HG03103 (cell line): ENCODE results near the gene HOXB3.

Experiments used
- ATAC-seq: cut with Tn5 transposase; IDR thresholded peaks from one replicate; pipeline ENCODE4 v1.9.1; 2021; ENCODE audit warnings: low read depth; ENCODE audit not compliant: unreplicated experiment

Gene HOXB3

GRCh38 chr17:48613862-48614694, 24.0 kb upstream of the HOXB3 start:
- ATAC-seq: no peak

DNA sequence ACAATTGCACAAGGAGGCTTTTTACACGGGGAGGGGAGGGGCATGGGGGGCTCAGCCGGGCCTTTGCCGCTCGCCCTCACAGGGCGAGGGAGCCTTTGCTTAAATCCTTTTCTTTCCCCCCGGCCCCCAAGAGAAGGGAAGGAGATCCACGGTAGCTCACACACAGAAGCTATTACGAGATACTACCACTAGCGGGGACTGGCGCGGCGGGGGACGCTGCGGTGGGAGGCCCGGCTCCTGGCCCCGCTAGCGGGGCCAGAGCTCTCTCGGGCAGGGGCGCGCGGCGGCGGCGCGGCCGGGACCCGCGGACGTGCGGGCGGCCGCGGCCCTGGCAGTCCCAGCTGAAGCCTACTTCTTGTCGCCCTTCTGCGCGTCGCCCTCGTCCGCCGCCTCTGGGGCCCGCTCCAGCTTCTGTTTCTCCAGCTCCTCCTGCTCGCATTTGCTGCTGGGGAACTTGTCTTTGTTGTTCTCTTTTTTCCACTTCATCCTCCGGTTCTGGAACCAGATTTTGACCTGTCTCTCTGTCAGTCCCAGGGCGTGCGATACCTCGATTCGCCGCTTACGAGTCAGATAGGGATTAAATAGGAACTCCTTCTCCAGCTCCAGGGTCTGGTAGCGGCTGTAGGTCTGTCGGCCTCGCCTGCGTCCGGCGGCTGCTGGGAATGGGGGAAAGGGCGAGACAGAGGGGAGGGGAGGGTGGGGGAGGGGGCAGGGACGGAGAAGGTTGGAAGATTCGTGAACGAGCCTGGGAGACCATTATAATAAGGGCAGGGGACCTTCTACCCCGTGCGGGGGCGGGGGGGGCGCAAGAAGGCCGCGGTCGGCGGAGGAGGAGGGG, 23.0 kb upstream of the HOXB3 start:
- no peak for ATAC-seq

- no peak for ATAC-seq
Observed at GRCh38 chr17:48612456-48612853, 22.4 kb upstream of the HOXB3 start.

GRCh38 chr17:48611681-48612455, 21.8 kb upstream of the HOXB3 start:
- no peak for ATAC-seq

GRCh38 chr17:48611213-48611612, 21.2 kb upstream of the HOXB3 start:
- ATAC-seq: no peak

- ATAC-seq: no peak
Observed at GRCh38 chr17:48610282-48611211, 20.5 kb upstream of the HOXB3 start, which contains the start of gene HOXB7. HOXB7 (minus strand) TSS chr17:48611017; CDS start chr17:48610918, 99 bp downstream.

DNA sequence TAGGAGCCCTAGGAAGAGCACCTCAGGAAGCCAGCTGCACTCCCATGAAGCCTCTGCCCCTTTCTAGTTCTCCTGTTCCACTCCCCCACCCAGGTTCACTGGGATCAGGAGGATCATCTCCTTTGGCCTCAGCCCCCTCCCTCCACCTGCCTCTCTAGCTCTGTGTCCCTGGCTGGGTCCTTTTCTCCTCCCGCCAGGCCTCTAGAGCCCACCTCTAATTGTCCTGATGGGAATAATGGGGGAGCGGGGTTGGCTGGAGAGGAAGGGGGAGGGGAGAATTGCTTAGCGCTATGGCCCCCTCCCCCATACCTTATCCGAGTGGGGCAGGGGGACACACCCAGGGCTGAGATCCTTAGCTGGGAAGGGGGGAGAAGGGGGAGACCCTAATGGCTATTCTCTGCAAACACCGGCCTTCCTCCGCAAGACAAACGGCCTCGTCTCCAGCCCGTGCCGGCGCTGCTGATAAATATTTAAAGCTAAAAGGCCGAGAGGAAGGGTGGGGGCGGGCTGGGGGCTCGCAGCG, 19.8 kb upstream of the HOXB3 start:
- ATAC-seq: no peak

GRCh38 chr17:48609033-48609432, 19.0 kb upstream of the HOXB3 start:
- ATAC-seq: no peak

GRCh38 chr17:48608494-48608834, 18.4 kb upstream of the HOXB3 start:
- ATAC-seq: no peak

DNA sequence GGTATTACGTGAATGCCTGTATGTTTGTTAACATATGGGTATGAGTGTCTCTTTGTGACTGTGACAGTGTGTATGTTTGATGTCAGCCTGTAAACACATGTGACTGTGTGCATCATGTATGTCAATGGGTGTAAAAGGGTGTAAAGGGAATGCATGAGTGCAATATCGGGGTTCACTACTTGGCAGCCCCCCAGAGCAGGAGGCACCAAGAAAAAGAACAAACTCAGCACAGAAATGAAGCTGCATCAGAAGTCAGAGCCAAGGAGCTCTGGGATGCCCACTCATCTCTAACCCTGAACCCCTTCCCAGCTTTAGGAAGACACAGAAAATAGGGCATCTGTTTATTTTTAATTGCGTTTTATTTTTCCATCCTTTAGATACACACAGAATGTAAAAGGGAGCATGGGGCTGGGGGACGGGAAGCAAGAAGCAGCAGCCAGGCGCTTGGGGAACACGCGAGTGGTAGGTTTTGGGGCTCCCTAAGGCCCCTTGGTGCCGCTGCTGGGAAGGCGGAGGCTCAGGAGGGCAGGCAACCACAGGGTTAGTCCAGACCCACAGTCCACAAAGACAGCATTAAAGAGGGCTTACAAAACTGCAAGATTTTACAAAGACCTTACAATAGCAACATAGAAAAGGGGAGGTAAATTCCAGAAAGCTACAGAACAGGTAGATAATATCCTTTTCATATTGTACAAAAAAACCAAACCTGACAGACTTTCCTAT, 17.0 kb upstream of the HOXB3 start:
- no peak for ATAC-seq

DNA sequence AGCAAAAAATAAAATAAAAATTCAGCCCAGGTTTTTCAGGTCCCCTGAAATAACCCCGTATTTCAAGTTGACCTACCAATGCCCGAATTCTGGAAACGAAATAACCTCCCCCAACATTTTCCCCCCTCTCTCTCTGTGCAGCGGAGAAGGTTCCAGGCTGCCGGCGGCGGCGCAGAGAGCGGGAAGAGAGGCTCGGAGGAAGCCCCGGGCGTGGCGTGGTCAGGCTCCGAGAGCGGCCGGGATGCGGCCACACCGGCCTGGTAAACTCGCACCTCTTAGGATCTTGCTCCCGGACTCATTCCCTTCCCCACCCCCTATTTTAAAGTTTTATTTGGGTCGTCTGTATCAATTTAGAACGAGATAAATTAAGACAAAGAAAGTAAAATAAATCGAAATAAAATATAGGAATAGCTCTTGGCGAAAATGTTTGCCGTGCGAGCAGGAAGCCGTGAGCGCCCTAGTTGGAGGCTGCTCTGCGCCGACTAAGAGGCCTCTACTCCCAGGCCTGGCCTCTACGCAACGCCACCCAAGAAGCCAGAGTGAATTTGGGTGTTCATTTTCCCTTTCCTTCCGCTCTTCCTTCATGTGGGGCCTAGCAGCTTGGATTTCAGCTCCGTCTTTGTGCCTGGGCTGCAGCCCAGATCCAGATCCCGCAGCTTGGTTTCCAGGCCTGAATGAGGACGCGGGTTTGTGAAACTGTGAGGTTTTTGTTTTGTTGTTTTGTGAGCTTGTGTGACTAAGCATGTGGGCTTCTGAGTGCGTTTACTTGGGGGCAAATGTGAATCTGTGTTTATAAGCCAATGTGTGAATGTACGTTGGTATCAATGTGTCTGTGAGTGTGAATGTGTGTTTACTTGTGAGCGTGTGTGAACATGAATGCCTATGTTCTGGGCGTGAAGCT, 16.2 kb upstream of the HOXB3 start:
- no peak for ATAC-seq

- ATAC-seq: no peak
Observed at GRCh38 chr17:48605409-48605919, 15.4 kb upstream of the HOXB3 start.

- no peak for ATAC-seq
Observed at GRCh38 chr17:48604770-48605329, 14.8 kb upstream of the HOXB3 start, which contains the start of gene HOXB6. HOXB6 (minus strand) TSS chr17:48604986; CDS start chr17:48598150, 6,836 bp downstream.

GRCh38 chr17:48603959-48604769, 14.1 kb upstream of the HOXB3 start:
- no peak for ATAC-seq

DNA sequence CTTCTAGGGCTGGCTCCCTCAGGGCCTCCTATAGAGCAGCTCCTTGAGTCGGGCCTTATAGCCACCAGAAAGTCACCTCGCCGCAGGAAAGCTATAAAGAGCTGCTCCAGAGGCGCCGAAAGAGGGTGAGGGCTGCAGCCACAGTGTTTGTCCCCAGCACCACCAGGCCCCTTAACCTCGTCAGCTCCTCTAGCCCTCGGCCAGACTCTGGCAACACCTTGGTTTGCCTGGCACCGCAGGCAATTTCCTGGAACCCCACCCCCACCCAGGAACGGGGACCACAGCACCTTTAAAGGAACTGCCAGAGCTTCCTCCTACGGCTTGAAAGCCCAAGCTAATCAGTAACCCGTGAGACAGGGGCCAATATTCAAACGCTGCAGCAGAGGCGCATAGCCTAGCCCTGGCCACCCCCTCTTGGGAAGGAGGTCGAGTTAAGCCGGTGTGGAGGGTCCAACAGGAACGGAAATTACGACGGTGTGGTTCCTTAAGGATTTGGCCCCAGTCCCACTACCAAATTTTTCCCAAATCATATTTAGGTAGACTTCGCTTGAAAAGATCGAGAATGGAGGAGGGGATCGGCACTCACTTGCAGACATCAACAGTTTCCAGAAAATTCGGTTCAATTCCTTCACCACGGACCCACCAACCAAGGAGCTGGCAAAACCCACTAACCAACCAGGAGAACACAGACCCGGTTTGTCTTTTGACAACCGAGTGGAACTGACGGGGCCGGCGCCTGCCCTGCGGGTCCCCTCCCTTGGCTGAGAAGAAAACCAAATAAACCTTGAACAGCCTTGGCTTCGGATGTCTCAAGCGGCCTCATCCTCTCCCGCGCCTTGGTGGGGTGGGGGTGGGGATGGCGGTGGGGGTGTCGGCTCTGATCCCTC, 11.7 kb upstream of the HOXB3 start:
- no peak for ATAC-seq

- no peak for ATAC-seq
Observed at GRCh38 chr17:48601207-48601538, 11.1 kb upstream of the HOXB3 start.
